ENCODE measurements around the gene ASXL1. TPM values are rescaled to one million over a fixed set of nuclear protein-coding genes. Genes with fewer than 3 reads are reported as not detected.

The ASXL1 gene
- total and polyA plus RNA-seq, 9 of the 15 experiments (the other 6 are each of a cell fraction or from before 2014, with no cell fraction given): 6.5 to 65.3 (median 32.3) TPM

GRCh38 chr20:32357869-32358631, at the start of gene ASXL1 (continued):
- no peak for TF ChIP-seq CBX8 (IDR thresholded peaks at IDR 0.05; ENCODE audit: borderline replicate concordance, extremely low read depth, low read depth, low read length, poor library complexity, severe bottlenecking)
- TF ChIP-seq ZBTB40 (IDR thresholded peaks at IDR 0.05): peak; percentile 98
- no peak for TF ChIP-seq ZBTB40 (CRISPR knock-in tag; IDR thresholded peaks at IDR 0.05)
- no peak; the same call in 1 of the 2 replicates for TF ChIP-seq ZBTB9 (CRISPR knock-in tag; IDR thresholded peaks at IDR 0.05)
- no peak; the same call in 1 of the 2 replicates for TF ChIP-seq NR2F6 (CRISPR knock-in tag; IDR thresholded peaks at IDR 0.05)
- TF ChIP-seq POLR2A (conservative IDR thresholded peaks at IDR 0.05): peak; percentile 82
- no peak for TF ChIP-seq ARID2 (IDR thresholded peaks at IDR 0.05)
- no peak for TF ChIP-seq HDGF (IDR thresholded peaks at IDR 0.05)
- no peak for TF ChIP-seq ZNF780A (CRISPR knock-in tag; IDR thresholded peaks at IDR 0.05)
- no peak for TF ChIP-seq ZBTB33 (CRISPR knock-in tag; IDR thresholded peaks at IDR 0.05)
- no peak; the same call in 1 of the 2 replicates for TF ChIP-seq ZNF511 (CRISPR knock-in tag; IDR thresholded peaks at IDR 0.05)
- 0 out of 2 replicates have a peak, but pooled peaks have one; percentile 6 for TF ChIP-seq KLF13 (tag; IDR thresholded peaks at IDR 0.05; ENCODE audit: borderline replicate concordance, low read depth)
- no peak for TF ChIP-seq ZNF707 (CRISPR knock-in tag; conservative IDR thresholded peaks at IDR 0.05)
- no peak for TF ChIP-seq ZNF253 (CRISPR knock-in tag; conservative IDR thresholded peaks at IDR 0.05)
- TF ChIP-seq BDP1 (IDR thresholded peaks at IDR 0.05; ENCODE audit: insufficient read depth, insufficient read length): no peak
